K562 (cell line): Measurements from ENCODE around the gene DPF1. TPM values are rescaled to one million over a fixed set of nuclear protein-coding genes. Genes with fewer than 3 reads are reported as not detected.

Experiments
- HMGN3 ChIP-seq: IDR thresholded peaks from 2 replicates; pipeline ENCODE4 v1.6.1; 2011; ENCODE audit warnings: borderline replicate concordance, low read depth, mild to moderate bottlenecking, mixed read lengths, low read length; ENCODE audit not compliant: insufficient read length; ENCODE audit errors: extremely low read depth
- MAFK ChIP-seq: IDR thresholded peaks from 2 replicates; pipeline ENCODE4 v1.6.1; 2011; ENCODE audit warnings: low read length, improper control_type of control experiment
- NCOA2 ChIP-seq, 2 experiments: fragments of 450-650 bp; IDR thresholded peaks; 2 replicates each; pipeline ENCODE4 v1.6.1; 2018; ENCODE audit warnings: mild to moderate bottlenecking in 2 of 2, moderate library complexity in 1 of 2; ENCODE audit not compliant: partially characterized antibody in 2 of 2
- SMAD1 ChIP-seq: fragments of 150-350 bp; IDR thresholded peaks from 2 replicates; pipeline ENCODE4 v1.6.1; 2014; ENCODE audit warnings: low read length, low read depth; ENCODE audit not compliant: partially characterized antibody
- SRSF3 ChIP-seq: fragments of 200-400 bp; formaldehyde crosslinking; IDR thresholded peaks from 2 replicates; pipeline ENCODE4 v1.6.1; 2016; ENCODE audit warnings: mild to moderate bottlenecking, low read length, moderate library complexity; ENCODE audit not compliant: insufficient read depth
- ZNF165 ChIP-seq: fragments of 250-450 bp; sonication (Bioruptor Pico); IDR thresholded peaks from 2 replicates; pipeline ENCODE4 v1.4.0; 2020; ENCODE audit warnings: borderline replicate concordance
- ZNF699 ChIP-seq: fragments of 250-450 bp; sonication (Bioruptor Pico); IDR thresholded peaks from 2 replicates; pipeline ENCODE4 v1.8.0; 2021; ENCODE audit warnings: mild to moderate bottlenecking, moderate library complexity; ENCODE audit not compliant: insufficient replicate concordance
- polyA plus RNA-seq, 8 experiments: library from polyadenylated mRNA; depleted of rRNA in 4 of 8; stranded (reverse) in 5 of 8; unstranded in 3 of 8; fragments of >200 nt; fragmentation: Nextera tagmentation in 2 of 8; fragmentation: Illumina TruSeq in 1 of 8; extraction: Ambion mirVana in 2 of 8; extraction: Trizol in 1 of 8; gene quantifications; 2 replicates each; pipeline versions ENCODE4 v1.2.1 to v1.2.3, GENCODE V29; 2011 to 2014; ENCODE audit warnings: inconsistent platforms in 1 of 8, missing spikeins in 1 of 8
- total RNA-seq, 7 experiments: library from RNA; depleted of rRNA in 6 of 7; stranded (reverse); fragments of >200 nt in 6 of 7; fragmentation: Illumina TruSeq in 2 of 7; extraction: Trizol in 2 of 7; gene quantifications; 2 replicates each; pipeline versions ENCODE4 v1.2.1 to v1.2.3, GENCODE V29; 2011 to 2021; ENCODE audit warnings: low replicate concordance in 1 of 7
- TF ChIP-seq, protein P1 (sequence below): sonication (generic); formaldehyde crosslinking; IDR thresholded peaks from 2 replicates; pipeline ENCODE4 v1.8.0; 2022; ENCODE audit warnings: missing genetic modification reagents, mild to moderate bottlenecking, borderline replicate concordance
- TF ChIP-seq, protein P2 (sequence below): sonication (generic); formaldehyde crosslinking; IDR thresholded peaks from 2 replicates; pipeline ENCODE4 v1.8.1; 2022; ENCODE audit warnings: missing genetic modification reagents
- TF ChIP-seq, protein P3 (sequence below): fragments of 450-650 bp; formaldehyde crosslinking; IDR thresholded peaks from 2 replicates; pipeline ENCODE4 v1.4.0; 2020; ENCODE audit warnings: mild to moderate bottlenecking, moderate library complexity
- TF ChIP-seq, protein P4 (sequence below): fragments of 450-650 bp; IDR thresholded peaks from 2 replicates; pipeline ENCODE4 v1.6.1; 2017; ENCODE audit warnings: antibody characterized with exemption, mild to moderate bottlenecking
- TF ChIP-seq, protein P5 (sequence below): fragments of 250-450 bp; sonication (Bioruptor Pico); IDR thresholded peaks from 2 replicates; pipeline ENCODE4 v1.6.1; 2021; ENCODE audit warnings: mild to moderate bottlenecking
- TF ChIP-seq, protein P6 (sequence below): fragments of 250-450 bp; sonication (Bioruptor Pico); IDR thresholded peaks from 2 replicates; pipeline ENCODE4 v1.4.0; 2020; ENCODE audit warnings: borderline replicate concordance

DPF1 gene
- total and polyA plus RNA-seq, 9 of the 15 experiments (the other 6 are each of a cell fraction or from before 2014, with no cell fraction given): 0.10 to 5.7 (median 3.1) TPM

DNA sequence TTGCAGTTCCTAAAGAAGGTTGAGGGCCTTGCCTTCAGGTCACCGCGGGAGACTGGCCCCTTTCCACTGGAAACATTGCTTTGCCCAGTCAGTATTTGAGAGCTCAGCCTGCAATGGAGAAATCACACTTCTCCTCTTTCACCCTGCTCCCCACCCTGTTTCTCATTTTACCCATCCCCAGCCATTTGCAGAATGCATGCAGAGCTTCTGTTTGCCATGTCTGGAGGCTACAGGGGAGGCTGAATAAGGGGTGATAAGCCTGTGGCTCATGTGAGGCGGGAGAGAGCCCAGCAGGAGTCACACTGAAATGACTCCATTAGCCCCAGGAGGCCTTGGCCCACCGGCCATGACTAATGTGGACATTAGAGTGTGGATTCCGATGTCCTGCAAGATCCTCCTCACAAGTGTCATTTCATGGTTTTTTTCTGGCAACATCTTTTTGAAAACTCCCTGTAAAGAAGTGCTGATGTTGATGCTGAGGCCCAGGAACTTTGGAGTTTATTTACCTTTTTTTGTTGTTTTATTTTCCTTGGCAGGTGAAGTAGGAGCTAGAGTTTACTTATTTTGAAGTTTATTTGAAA lies 46.7 kb upstream of the DPF1 start (continued):
- TF ChIP-seq, protein P1, sequence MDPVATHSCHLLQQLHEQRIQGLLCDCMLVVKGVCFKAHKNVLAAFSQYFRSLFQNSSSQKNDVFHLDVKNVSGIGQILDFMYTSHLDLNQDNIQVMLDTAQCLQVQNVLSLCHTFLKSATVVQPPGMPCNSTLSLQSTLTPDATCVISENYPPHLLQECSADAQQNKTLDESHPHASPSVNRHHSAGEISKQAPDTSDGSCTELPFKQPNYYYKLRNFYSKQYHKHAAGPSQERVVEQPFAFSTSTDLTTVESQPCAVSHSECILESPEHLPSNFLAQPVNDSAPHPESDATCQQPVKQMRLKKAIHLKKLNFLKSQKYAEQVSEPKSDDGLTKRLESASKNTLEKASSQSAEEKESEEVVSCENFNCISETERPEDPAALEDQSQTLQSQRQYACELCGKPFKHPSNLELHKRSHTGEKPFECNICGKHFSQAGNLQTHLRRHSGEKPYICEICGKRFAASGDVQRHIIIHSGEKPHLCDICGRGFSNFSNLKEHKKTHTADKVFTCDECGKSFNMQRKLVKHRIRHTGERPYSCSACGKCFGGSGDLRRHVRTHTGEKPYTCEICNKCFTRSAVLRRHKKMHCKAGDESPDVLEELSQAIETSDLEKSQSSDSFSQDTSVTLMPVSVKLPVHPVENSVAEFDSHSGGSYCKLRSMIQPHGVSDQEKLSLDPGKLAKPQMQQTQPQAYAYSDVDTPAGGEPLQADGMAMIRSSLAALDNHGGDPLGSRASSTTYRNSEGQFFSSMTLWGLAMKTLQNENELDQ: no peak
- TF ChIP-seq HMGN3 (no peak), ZNF165 (no peak), SMAD1 (no peak), NCOA2 (IDR thresholded peaks at IDR 0.05; ENCODE audit: partially characterized antibody in 2 of 2) (no peak), ZNF699 (CRISPR knock-in tag) (no peak), SRSF3 (no peak), MAFK (no peak)
- TF ChIP-seq, protein P2, sequence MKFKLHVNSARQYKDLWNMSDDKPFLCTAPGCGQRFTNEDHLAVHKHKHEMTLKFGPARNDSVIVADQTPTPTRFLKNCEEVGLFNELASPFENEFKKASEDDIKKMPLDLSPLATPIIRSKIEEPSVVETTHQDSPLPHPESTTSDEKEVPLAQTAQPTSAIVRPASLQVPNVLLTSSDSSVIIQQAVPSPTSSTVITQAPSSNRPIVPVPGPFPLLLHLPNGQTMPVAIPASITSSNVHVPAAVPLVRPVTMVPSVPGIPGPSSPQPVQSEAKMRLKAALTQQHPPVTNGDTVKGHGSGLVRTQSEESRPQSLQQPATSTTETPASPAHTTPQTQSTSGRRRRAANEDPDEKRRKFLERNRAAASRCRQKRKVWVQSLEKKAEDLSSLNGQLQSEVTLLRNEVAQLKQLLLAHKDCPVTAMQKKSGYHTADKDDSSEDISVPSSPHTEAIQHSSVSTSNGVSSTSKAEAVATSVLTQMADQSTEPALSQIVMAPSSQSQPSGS: no peak
- TF ChIP-seq, protein P3, sequence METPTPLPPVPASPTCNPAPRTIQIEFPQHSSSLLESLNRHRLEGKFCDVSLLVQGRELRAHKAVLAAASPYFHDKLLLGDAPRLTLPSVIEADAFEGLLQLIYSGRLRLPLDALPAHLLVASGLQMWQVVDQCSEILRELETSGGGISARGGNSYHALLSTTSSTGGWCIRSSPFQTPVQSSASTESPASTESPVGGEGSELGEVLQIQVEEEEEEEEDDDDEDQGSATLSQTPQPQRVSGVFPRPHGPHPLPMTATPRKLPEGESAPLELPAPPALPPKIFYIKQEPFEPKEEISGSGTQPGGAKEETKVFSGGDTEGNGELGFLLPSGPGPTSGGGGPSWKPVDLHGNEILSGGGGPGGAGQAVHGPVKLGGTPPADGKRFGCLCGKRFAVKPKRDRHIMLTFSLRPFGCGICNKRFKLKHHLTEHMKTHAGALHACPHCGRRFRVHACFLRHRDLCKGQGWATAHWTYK (CRISPR knock-in tag): 0 out of 2 replicates have a peak, but pooled peaks have one; percentile 27
- TF ChIP-seq, protein P4, sequence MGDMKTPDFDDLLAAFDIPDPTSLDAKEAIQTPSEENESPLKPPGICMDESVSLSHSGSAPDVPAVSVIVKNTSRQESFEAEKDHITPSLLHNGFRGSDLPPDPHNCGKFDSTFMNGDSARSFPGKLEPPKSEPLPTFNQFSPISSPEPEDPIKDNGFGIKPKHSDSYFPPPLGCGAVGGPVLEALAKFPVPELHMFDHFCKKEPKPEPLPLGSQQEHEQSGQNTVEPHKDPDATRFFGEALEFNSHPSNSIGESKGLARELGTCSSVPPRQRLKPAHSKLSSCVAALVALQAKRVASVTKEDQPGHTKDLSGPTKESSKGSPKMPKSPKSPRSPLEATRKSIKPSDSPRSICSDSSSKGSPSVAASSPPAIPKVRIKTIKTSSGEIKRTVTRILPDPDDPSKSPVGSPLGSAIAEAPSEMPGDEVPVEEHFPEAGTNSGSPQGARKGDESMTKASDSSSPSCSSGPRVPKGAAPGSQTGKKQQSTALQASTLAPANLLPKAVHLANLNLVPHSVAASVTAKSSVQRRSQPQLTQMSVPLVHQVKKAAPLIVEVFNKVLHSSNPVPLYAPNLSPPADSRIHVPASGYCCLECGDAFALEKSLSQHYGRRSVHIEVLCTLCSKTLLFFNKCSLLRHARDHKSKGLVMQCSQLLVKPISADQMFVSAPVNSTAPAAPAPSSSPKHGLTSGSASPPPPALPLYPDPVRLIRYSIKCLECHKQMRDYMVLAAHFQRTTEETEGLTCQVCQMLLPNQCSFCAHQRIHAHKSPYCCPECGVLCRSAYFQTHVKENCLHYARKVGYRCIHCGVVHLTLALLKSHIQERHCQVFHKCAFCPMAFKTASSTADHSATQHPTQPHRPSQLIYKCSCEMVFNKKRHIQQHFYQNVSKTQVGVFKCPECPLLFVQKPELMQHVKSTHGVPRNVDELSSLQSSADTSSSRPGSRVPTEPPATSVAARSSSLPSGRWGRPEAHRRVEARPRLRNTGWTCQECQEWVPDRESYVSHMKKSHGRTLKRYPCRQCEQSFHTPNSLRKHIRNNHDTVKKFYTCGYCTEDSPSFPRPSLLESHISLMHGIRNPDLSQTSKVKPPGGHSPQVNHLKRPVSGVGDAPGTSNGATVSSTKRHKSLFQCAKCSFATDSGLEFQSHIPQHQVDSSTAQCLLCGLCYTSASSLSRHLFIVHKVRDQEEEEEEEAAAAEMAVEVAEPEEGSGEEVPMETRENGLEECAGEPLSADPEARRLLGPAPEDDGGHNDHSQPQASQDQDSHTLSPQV: peak; percentile 91
- TF ChIP-seq, protein P5, sequence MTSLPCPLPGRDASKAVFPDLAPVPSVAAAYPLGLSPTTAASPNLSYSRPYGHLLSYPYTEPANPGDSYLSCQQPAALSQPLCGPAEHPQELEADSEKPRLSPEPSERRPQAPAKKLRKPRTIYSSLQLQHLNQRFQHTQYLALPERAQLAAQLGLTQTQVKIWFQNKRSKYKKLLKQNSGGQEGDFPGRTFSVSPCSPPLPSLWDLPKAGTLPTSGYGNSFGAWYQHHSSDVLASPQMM (CRISPR knock-in tag): no peak
- TF ChIP-seq, protein P6, sequence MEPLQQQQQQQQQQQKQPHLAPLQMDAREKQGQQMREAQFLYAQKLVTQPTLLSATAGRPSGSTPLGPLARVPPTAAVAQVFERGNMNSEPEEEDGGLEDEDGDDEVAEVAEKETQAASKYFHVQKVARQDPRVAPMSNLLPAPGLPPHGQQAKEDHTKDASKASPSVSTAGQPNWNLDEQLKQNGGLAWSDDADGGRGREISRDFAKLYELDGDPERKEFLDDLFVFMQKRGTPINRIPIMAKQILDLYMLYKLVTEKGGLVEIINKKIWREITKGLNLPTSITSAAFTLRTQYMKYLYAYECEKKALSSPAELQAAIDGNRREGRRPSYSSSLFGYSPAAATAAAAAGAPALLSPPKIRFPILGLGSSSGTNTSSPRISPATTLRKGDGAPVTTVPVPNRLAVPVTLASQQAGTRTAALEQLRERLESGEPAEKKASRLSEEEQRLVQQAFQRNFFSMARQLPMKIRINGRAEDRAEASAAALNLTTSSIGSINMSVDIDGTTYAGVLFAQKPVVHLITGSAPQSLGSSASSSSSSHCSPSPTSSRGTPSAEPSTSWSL (CRISPR knock-in tag): no peak
